ENCODE measurements around the gene SLC30A2. TPM values are rescaled to one million over a fixed set of nuclear protein-coding genes. Genes with fewer than 3 reads are reported as not detected.
"Not testable (repeated sequence)": the region's sequence is repeated elsewhere in the genome, so short reads cannot be mapped to it uniquely, and the experiment has no call there.

Gene SLC30A2, protein sequence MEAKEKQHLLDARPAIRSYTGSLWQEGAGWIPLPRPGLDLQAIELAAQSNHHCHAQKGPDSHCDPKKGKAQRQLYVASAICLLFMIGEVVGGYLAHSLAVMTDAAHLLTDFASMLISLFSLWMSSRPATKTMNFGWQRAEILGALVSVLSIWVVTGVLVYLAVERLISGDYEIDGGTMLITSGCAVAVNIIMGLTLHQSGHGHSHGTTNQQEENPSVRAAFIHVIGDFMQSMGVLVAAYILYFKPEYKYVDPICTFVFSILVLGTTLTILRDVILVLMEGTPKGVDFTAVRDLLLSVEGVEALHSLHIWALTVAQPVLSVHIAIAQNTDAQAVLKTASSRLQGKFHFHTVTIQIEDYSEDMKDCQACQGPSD
- total RNA-seq: not detected in 2 replicates
- long read RNA-seq: 0 reads

DNA sequence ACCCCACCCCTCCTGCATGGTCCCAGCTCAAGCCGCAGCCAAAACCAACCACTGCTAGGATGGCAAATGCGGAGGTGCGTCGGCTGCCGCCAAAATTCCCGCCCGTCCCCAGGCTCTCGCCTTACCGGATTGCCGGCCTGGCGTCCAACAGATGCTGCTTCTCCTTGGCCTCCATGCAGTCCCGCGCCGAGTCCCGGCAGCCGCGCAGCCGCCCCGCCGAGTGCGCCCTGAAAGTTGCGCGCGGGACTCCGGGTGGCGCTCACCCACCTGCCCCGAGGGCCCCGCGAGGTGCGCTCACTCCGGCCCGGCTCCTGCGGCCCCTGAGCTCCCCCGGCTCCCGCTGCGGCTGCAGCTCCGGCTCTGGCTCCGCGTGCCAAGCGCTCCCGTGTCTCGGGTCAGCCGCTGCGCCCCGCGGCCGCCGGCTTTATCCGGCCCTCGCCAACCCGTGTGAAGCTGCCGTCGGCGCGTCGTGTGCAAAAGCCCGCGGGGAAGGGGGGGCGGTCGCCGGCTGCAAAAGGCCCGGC is at the start of gene SLC30A2:
SLC30A2 (minus strand) TSS at position 397 of the 524 bp plus-strand sequence; CDS start at position 175, 222 bp downstream.
- Mint-ChIP-seq H3K4me3 (no peak within 1 kb of the TSS), H3K27me3 (ENCODE audit: low read depth) (peaks cover 78% of the 10 kb centered on the region)

DNA sequence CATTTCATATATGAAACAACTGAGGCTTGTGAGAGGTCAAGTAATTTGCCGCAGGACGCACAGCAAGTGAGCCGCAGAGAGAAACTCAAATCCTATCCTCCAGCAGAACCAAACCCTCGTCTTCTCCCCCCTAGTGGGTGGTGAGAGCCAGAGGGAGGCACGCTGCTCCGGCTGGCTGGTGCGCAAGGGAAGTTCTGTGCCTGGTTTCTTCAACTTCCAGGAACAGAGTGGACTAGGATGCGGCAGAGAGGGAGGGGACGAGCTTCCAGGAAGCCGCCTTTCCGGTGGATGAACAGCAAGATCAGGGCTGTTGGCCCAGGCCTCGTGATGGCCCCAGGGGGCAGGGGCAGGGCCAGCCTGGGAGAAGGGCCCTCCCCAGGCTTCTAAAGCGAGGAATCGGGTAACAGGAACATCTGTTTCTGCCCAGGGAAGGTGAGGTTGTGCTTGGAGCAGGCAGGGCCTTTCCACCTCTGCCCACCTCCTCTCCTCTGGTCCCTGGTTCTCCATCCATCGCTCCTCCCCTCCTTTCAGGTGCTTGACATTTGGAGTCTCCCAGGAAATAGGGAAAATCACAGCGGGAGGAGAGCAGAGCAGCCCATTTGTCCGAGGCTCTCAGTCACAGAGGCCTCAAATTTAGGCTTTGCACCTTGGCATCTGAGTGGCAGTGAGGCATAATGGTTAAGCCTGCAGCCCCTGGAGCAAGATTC is 48.9 kb upstream of the SLC30A2 start:
- H3K9me3 Mint-ChIP-seq: peaks cover 3% of the 10 kb centered on the region
- peak overlapping the region; percentile 35 for H3K27ac Mint-ChIP-seq (ENCODE audit: unreplicated experiment)
- DNase-seq (ENCODE audit: low read depth, low spot score): peak; percentile 33
- H3K36me3 Mint-ChIP-seq (ENCODE audit: low read depth): no peaks in the 10 kb centered on the region
- TF ChIP-seq, protein P1, sequence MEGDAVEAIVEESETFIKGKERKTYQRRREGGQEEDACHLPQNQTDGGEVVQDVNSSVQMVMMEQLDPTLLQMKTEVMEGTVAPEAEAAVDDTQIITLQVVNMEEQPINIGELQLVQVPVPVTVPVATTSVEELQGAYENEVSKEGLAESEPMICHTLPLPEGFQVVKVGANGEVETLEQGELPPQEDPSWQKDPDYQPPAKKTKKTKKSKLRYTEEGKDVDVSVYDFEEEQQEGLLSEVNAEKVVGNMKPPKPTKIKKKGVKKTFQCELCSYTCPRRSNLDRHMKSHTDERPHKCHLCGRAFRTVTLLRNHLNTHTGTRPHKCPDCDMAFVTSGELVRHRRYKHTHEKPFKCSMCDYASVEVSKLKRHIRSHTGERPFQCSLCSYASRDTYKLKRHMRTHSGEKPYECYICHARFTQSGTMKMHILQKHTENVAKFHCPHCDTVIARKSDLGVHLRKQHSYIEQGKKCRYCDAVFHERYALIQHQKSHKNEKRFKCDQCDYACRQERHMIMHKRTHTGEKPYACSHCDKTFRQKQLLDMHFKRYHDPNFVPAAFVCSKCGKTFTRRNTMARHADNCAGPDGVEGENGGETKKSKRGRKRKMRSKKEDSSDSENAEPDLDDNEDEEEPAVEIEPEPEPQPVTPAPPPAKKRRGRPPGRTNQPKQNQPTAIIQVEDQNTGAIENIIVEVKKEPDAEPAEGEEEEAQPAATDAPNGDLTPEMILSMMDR (conservative IDR thresholded peaks at IDR 0.05): peak; percentile 25
- peaks cover 41% of the 10 kb centered on the region for H3K4me1 Mint-ChIP-seq
- no peak overlapping the region for H3K4me3 Mint-ChIP-seq
- H3K27me3 Mint-ChIP-seq (ENCODE audit: low read depth): no peaks in the 10 kb centered on the region

More for the DNA sequence above, at the start of gene SLC30A2:
- no peaks in the 10 kb centered on the region for H3K9me3 Mint-ChIP-seq
- no peaks in the 10 kb centered on the region for H3K36me3 Mint-ChIP-seq (ENCODE audit: low read depth)
- H3K27ac Mint-ChIP-seq (ENCODE audit: unreplicated experiment): no peak within 1 kb of the TSS
- TF ChIP-seq, protein P1 (conservative IDR thresholded peaks at IDR 0.05): no peak
- peaks cover 4% of the 10 kb centered on the region for H3K4me1 Mint-ChIP-seq
- DNase-seq (ENCODE audit: low read depth, low spot score): no peak

DNA sequence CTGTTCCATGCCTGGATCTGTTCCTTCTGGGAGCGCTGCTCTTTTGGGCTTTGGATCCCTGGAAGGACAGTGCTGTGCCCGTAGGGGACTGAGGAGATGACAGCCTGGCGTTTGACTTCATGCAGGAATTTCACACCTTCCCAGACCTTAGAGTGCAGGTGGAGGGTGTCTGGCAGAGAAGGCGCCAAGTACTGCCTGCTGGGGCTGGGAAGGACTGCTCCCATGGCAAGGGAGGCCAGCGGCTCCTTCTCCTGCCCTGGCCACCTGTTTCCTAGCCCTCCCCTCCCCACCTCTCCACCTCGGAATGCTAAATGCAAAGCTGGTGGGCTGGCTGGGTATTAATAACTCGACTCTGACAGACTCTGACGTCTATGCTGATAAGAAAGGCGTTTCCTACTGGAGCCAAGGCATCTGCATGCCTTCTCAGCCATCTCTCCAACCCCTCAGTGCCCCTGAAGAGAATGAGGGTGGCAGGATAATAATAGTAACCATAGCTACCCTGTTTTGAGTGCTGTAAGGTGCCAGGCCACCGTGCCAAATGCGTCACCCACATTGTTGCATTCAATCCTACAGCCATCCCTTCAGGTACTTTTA is 48.3 kb upstream of the SLC30A2 start:
- Mint-ChIP-seq H3K36me3 (ENCODE audit: low read depth) (no peaks in the 10 kb centered on the region), H3K4me3 (no peak overlapping the region), H3K9me3 (peaks cover 3% of the 10 kb centered on the region), H3K4me1 (peaks cover 41% of the 10 kb centered on the region), H3K27me3 (ENCODE audit: low read depth) (no peaks in the 10 kb centered on the region), H3K27ac (ENCODE audit: unreplicated experiment) (no peak overlapping the region)
- DNase-seq (ENCODE audit: low read depth, low spot score): no peak
- TF ChIP-seq, protein P1 (conservative IDR thresholded peaks at IDR 0.05): no peak

DNA sequence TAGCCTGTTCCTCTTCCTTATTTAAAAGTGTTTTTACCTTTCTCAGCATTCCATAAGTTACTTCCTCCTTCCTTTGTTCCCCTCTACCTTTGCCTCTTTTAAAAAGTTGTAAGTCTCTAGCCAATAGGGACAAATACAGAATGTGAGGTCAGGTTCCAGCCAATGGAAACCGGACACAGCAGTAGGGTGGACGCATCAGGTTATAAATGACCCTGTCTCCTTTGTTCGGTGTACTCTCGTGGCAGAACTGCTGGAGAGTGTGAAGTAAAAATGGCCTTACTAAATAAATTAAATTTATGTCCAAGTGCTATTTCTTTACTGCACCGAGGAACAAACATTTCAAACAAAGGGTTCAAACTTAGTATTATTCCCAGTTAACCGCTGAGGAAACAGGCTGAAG is 47.7 kb upstream of the SLC30A2 start:
- not testable (repeated sequence) for H3K36me3 Mint-ChIP-seq (ENCODE audit: low read depth); H3K27ac Mint-ChIP-seq (ENCODE audit: unreplicated experiment); H3K9me3 Mint-ChIP-seq; H3K4me3 Mint-ChIP-seq; H3K27me3 Mint-ChIP-seq (ENCODE audit: low read depth); DNase-seq (ENCODE audit: low read depth, low spot score)
- peaks cover 41% of the 10 kb centered on the region for H3K4me1 Mint-ChIP-seq

DNA sequence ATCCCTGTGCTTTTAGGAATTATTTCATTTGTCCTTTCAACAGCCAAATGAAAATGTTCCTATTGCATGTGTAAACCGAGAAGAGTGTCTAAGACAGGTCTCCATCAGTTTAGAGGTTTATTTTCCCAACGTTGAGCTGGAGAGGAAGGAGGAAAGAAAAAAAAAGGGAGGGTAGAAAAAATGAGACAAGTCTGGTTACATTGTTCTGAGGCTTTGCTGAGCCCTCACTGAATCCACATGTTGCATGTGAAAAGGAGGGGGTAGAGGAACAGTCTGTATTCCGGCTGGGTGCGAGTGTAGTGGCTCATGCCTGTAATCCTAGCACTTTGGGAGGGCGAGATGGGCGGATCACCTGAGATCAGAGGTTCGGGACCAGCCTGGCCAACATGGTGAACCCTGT is 46.5 kb upstream of the SLC30A2 start:
- Mint-ChIP-seq H3K4me1 (peaks cover 41% of the 10 kb centered on the region), H3K4me3 (no peak overlapping the region), H3K9me3 (peaks cover 3% of the 10 kb centered on the region), H3K27ac (ENCODE audit: unreplicated experiment) (no peak overlapping the region), H3K36me3 (ENCODE audit: low read depth) (no peaks in the 10 kb centered on the region), H3K27me3 (ENCODE audit: low read depth) (no peaks in the 10 kb centered on the region)
- DNase-seq (ENCODE audit: low read depth, low spot score): no peak
- TF ChIP-seq, protein P1 (conservative IDR thresholded peaks at IDR 0.05): no peak
